ENCODE results near the gene LTA4H.
"Not testable (repeated sequence)": the region's sequence is repeated elsewhere in the genome, so short reads cannot be mapped to it uniquely, and the experiment has no call there.

Gene LTA4H

GRCh38 chr12:96035283-96036236 is at the start of gene LTA4H:
TSS of gene LTA4H (minus strand) at chr12:96035587. CDS start at chr12:96035519, 68 bp downstream.
- Mint-ChIP-seq H3K4me1 (peaks cover 19% of the 10 kb centered on the region), H3K4me3 (no peak within 1 kb of the TSS), H3K27ac (no peak within 1 kb of the TSS), H3K27me3 (no peaks in the 10 kb centered on the region), H3K9me3 (no peaks in the 10 kb centered on the region)
- peak; percentile 94 for ATAC-seq
- DNase-seq = peak; percentile 94 to 96

- Mint-ChIP-seq H3K4me1 (no peaks in the 10 kb centered on the region), H3K9me3 (peaks cover 19 to 27% of the 10 kb centered on the region in 2 donors), H3K27ac (no peak overlapping the region), H3K4me3 (no peak overlapping the region), H3K27me3 (no peaks in the 10 kb centered on the region)
- DNase-seq = no peak
- no peak for ATAC-seq
These were observed 49.2 kb upstream of the LTA4H start for GRCh38 chr12:96084624-96085023.

DNA sequence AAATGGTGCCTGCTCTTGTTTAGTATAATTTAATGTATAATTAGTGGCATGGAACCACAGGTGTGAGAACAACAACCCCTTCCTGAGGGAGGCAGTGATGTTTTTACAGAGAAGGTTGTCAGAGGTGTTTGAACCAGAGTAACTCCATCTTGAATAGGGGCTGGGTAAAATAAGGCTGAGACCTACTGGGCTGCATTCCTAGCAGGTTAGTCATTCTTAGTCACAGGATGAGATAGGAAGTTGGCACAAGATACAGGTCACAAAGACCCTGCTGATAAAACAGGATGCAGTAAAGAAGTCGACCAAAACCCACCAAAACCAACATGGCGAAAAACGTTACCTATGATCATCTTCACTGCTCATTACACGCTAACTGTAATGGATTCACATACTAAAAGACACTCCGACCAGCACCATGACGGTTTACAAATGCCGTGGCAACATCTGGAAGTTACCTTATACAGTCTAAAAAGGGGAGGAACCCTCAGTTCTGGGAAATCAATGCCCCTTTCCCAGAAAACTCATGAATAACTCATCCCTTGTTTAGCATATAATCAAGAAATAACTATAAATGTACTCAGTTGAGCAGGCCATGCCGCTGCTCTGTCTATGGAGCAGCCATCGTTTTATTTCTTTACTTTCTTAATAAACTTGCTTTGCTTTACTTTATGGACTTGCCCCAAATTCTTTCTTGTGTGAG is 47.8 kb upstream of the LTA4H start:
- Mint-ChIP-seq H3K27me3 (peaks cover 4% of the 10 kb centered on the region), H3K9me3 (peaks cover 6 to 13% of the 10 kb centered on the region in 2 donors), H3K27ac (no peak overlapping the region), H3K4me3 (no peak overlapping the region), H3K4me1 (no peaks in the 10 kb centered on the region)
- DNase-seq (no peak), ATAC-seq (no peak)

- ATAC-seq (no peak), DNase-seq (no peak)
- H3K27me3 Mint-ChIP-seq = peaks cover 8% of the 10 kb centered on the region
- H3K27ac Mint-ChIP-seq = no peak overlapping the region
- peaks cover 6 to 12% of the 10 kb centered on the region in 2 donors for H3K9me3 Mint-ChIP-seq
- H3K4me3 Mint-ChIP-seq = no peak overlapping the region
- H3K4me1 Mint-ChIP-seq = no peaks in the 10 kb centered on the region
These were observed 46.2 kb upstream of the LTA4H start for GRCh38 chr12:96081596-96081995.

DNA sequence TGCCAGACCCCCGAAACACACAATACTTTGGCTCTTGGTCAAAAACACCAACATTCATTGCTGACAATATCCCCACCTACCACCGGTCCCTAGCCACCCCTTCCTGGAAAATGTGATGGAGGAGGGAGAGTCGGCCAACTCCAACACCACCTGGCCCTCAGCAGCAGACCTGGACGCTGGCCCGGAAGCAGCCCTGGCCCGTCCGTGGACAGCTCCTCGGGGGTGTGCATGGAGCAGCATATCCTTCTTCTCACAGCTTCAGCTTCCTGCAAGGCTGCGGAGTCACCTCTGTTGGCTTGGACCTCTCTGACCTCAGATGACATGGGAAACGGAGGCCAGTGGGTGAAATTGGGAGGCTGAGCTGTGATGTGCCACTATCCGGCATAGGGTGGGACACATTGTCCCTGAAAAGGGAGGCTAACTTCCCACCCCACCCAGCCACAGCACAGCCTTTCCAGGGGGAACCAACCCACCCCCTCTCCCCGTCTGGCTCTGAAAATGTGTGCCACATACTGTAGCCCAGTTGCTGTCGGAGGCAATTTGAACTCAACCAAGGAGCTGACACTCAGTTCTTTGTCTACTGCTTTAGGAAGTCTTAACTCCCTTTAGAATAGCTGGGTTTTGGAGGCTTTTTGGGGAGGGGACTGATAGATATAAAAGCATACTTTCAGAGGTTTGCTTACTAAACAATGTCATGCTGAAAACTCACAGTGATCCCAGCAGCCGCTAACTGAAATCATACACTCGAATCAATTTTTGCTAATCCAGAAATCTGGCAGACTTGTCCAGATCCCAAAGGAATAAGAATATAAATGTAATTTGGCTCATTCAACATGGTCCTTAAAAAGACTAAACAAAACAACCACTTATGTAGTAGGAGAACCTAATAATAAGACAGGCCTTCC is 43.1 kb upstream of the LTA4H start:
- peaks cover 4% of the 10 kb centered on the region for H3K4me1 Mint-ChIP-seq
- no peak overlapping the region for H3K27ac Mint-ChIP-seq
- ATAC-seq = no peak
- no peaks in the 10 kb centered on the region for H3K9me3 Mint-ChIP-seq
- H3K4me3 Mint-ChIP-seq = no peak overlapping the region
- DNase-seq = no peak
- peaks cover 8% of the 10 kb centered on the region for H3K27me3 Mint-ChIP-seq

DNA sequence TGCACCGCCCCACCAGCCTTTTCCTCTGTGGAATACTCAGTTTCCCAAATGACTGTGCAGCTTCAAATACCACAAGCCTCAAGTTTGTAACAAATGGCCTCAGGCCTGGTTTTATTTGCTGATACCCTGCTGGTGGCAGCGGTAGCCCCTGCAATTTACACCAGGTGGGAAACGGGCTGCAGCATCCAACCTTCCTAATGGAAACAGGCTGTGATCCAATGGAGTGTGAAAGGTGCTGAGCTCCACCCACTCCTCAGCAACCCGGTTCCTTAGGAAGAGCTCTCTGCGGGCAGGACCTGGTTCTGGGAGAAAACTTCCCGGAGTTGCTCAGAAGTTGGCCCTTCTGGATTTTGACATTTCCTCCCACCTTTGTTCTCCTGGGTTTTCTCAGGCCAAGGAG is 41.7 kb upstream of the LTA4H start:
- no peaks in the 10 kb centered on the region for H3K9me3 Mint-ChIP-seq
- peaks cover 8% of the 10 kb centered on the region for H3K27me3 Mint-ChIP-seq
- H3K4me3 Mint-ChIP-seq = no peak overlapping the region
- no peak for ATAC-seq
- no peak overlapping the region for H3K27ac Mint-ChIP-seq
- H3K4me1 Mint-ChIP-seq = peaks cover 16% of the 10 kb centered on the region
- no peak for DNase-seq

DNA sequence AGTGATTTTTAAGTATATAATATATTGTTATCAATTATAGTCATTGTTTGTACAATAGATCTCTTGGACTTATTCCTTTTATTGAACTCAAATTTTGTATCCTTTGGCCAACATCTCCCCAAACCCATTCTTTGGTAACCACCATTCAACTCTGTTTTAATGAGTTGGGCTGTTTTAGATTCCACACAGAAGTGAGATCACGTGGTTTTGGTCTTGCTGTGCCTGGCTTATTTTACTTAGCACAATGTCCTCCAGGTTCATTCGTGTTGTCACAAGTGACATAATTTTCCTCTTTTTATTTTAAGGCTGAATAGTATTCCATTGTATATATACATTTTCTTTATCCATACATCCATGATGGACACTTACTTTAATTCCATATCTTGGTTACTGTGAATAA is 40.2 kb upstream of the LTA4H start:
- H3K27me3 Mint-ChIP-seq = peaks cover 8% of the 10 kb centered on the region
- ATAC-seq (no peak), DNase-seq (no peak)
- no peaks in the 10 kb centered on the region for H3K9me3 Mint-ChIP-seq
- peaks cover 26% of the 10 kb centered on the region for H3K4me1 Mint-ChIP-seq
- H3K27ac Mint-ChIP-seq = no peak overlapping the region
- H3K4me3 Mint-ChIP-seq = no peak overlapping the region

- H3K4me3 Mint-ChIP-seq = no peak overlapping the region
- peaks cover 30% of the 10 kb centered on the region for H3K4me1 Mint-ChIP-seq
- H3K27me3 Mint-ChIP-seq = peaks cover 8% of the 10 kb centered on the region
- ATAC-seq (peak; percentile 58), DNase-seq (no peak)
- H3K9me3 Mint-ChIP-seq = no peaks in the 10 kb centered on the region
- no peak overlapping the region for H3K27ac Mint-ChIP-seq
These were observed 38.3 kb upstream of the LTA4H start for GRCh38 chr12:96073346-96074330.

DNA sequence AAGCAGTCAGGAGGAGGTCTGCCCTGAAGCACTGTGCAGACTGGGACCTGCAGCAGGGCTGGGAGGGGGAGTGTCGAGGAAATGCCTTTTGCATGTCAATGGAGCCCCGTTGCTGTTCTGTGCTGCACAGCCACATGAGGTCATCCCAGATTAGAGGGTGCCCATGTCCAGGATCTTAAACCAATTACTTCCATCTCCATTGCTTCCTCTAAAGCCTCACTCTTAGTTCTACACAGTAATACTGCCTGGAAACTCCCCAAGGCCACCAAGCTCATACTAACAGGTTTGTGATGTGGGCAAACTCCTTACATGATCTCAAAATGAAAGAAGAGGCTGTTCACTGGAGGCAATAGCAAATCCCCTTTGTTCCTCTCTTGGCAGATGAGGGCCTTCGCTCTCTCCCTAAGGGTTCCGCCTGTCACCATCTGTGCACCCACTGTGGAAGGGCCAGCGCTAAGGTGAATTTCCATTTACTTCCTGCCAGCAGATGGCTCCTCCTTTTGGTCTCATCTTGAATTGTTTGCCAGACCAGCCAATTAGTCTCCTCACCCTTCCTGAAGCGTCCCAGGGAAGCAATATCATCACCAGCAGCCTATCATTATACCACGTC is 35.4 kb upstream of the LTA4H start:
- H3K27me3 Mint-ChIP-seq = no peaks in the 10 kb centered on the region
- DNase-seq (no peak), ATAC-seq (peak; percentile 63)
- H3K9me3 Mint-ChIP-seq = no peaks in the 10 kb centered on the region
- H3K27ac Mint-ChIP-seq = no peak overlapping the region
- H3K4me3 Mint-ChIP-seq = peak overlapping the region in 1 of 2 donors; percentile 32
- H3K4me1 Mint-ChIP-seq = peaks cover 30% of the 10 kb centered on the region

GRCh38 chr12:96069511-96070231 is 34.3 kb upstream of the LTA4H start:
- Mint-ChIP-seq H3K4me3 (no peak overlapping the region), H3K27me3 (no peaks in the 10 kb centered on the region), H3K4me1 (peaks cover 33% of the 10 kb centered on the region), H3K27ac (no peak overlapping the region), H3K9me3 (no peaks in the 10 kb centered on the region)
- ATAC-seq (no peak), DNase-seq (no peak)

GRCh38 chr12:96068636-96069035 is 33.2 kb upstream of the LTA4H start:
- peaks cover 41% of the 10 kb centered on the region for H3K4me1 Mint-ChIP-seq
- H3K4me3 Mint-ChIP-seq = no peak overlapping the region
- peak overlapping the region in 1 of 2 donors; percentile 5 for H3K27ac Mint-ChIP-seq
- H3K9me3 Mint-ChIP-seq = no peaks in the 10 kb centered on the region
- H3K27me3 Mint-ChIP-seq = no peaks in the 10 kb centered on the region
- DNase-seq (no peak), ATAC-seq (no peak)

DNA sequence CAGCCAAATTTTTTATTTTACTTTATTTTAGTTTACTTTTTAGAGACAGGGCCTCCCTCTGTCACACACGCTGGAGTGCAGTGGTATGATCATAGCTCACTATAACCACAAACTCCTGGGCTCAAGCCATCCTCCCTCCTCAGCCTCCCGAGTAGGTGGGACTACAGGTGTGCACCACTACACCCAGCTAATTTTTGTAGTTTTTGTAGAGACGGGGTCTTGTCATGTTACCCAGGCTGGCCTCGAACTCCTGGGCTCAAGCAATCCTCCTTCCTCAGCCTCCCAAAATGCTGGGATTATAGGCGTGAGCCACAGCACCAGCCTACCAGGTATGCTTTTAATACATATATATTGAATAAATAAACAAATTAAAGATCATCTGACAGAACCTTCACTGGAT is 32.7 kb upstream of the LTA4H start:
- no peak overlapping the region for H3K27ac Mint-ChIP-seq

GRCh38 chr12:96065776-96066175 is 30.4 kb upstream of the LTA4H start:
- DNase-seq, H3K9me3 Mint-ChIP-seq, ATAC-seq: not testable (repeated sequence)

More for the DNA sequence above, 32.7 kb upstream of the LTA4H start:
- DNase-seq (no peak), ATAC-seq (no peak)
- peaks cover 41% of the 10 kb centered on the region for H3K4me1 Mint-ChIP-seq
- no peaks in the 10 kb centered on the region for H3K9me3 Mint-ChIP-seq
- H3K27me3 Mint-ChIP-seq = no peaks in the 10 kb centered on the region
- no peak overlapping the region for H3K4me3 Mint-ChIP-seq

More at GRCh38 chr12:96065776-96066175, 30.4 kb upstream of the LTA4H start:
- H3K27ac Mint-ChIP-seq, H3K27me3 Mint-ChIP-seq, H3K4me3 Mint-ChIP-seq: not testable (repeated sequence)
- H3K4me1 Mint-ChIP-seq = peaks cover 38% of the 10 kb centered on the region

Data from stimulated activated naive CD8-positive, alpha-beta T cell treated with anti-CD3 and anti-CD28 coated beads, Interleukin-15, amount 100 ng/mL, for 72 hours (primary cell).